Panc1 (cell line): ENCODE results near the gene UBA52. TPM values are rescaled to one million over a fixed set of nuclear protein-coding genes. Genes with fewer than 3 reads are reported as not detected.

Experiments
- ATAC-seq: fragments of 200-7000 bp; cut with Tn5 transposase; 2 replicates; pipeline ENCODE4 v1.9.1; 2020; ENCODE audit warnings: mild to moderate bottlenecking, moderate library complexity
- BruUV-seq: library from RNA; stranded (reverse); fragments of 400-500 nt; replicated peaks from 2 replicates; lab custom pipeline; 2021; lab: Mats Ljungman, UMichigan
- CTCF ChIA-PET: fragments of 300-600 bp; sonication (Branson Sonifier 250); formaldehyde crosslinking; loops from one replicate; lab custom pipeline; 2022; ENCODE audit warnings: antibody characterized with exemption; lab: Charles Lee
- POLR2A ChIA-PET: fragments of 300-600 bp; sonication (Branson Sonifier 250); formaldehyde crosslinking; loops from one replicate; lab custom pipeline; 2022; ENCODE audit warnings: antibody characterized with exemption; lab: Charles Lee
- DNase-seq: peaks from one replicate; pipeline ENCODE4 v3.0.0-alpha.2; 2010; ENCODE audit warnings: low read depth, low spot score
- H3K27ac ChIP-seq: 2 replicates; pipeline ENCODE4 v1.5.1; 2011; ENCODE audit warnings: mild to moderate bottlenecking, low read length, inconsistent platforms
- H3K27me3 ChIP-seq: fragments of 200-500 bp; sonication (Bioruptor generic); 2 replicates; pipeline ENCODE4 v1.6.0; 2014; ENCODE audit warnings: low read length, inconsistent platforms; ENCODE audit not compliant: control insufficient read depth, insufficient read depth
- H3K36me3 ChIP-seq: fragments of 200-500 bp; sonication (Bioruptor generic); 2 replicates; pipeline ENCODE4 v1.5.1; 2014; ENCODE audit warnings: inconsistent platforms, mild to moderate bottlenecking, low read length, moderate library complexity; ENCODE audit not compliant: control insufficient read depth, insufficient read depth
- H3K4me1 ChIP-seq: 2 replicates; pipeline ENCODE4 v1.5.1; 2011; ENCODE audit warnings: inconsistent platforms, mild to moderate bottlenecking, low read length, moderate library complexity; ENCODE audit not compliant: control insufficient read depth, insufficient read depth
- H3K4me3 ChIP-seq, 2 experiments: 2 replicates each; pipeline ENCODE4 v1.5.1; 2011 to 2012; ENCODE audit warnings: low read depth in 2 of 2, low read length in 2 of 2, mild to moderate bottlenecking in 2 of 2, inconsistent platforms in 1 of 2, moderate library complexity in 1 of 2
- H3K9me3 ChIP-seq: fragments of 200-500 bp; sonication (Bioruptor generic); 2 replicates; pipeline ENCODE4 v1.5.1; 2014; ENCODE audit warnings: low read depth, mild to moderate bottlenecking, inconsistent platforms, low read length, moderate library complexity; ENCODE audit not compliant: control insufficient read depth, insufficient read depth
- CTCF ChIP-seq: fragments of 450-650 bp; IDR thresholded peaks from 2 replicates; pipeline ENCODE4 v1.5.1; 2017; ENCODE audit warnings: mild to moderate bottlenecking
- POLR2AphosphoS5 ChIP-seq: IDR thresholded peaks from 2 replicates; pipeline ENCODE4 v1.6.1; 2012; ENCODE audit warnings: mild to moderate bottlenecking, low read depth, low read length, moderate library complexity
- SIN3A ChIP-seq: IDR thresholded peaks from 2 replicates; pipeline ENCODE4 v1.6.1; 2012; ENCODE audit warnings: low read depth, mild to moderate bottlenecking, low read length, moderate library complexity, borderline replicate concordance; ENCODE audit not compliant: insufficient read depth
- TCF7L2 ChIP-seq: IDR thresholded peaks from 2 replicates; pipeline ENCODE4 v1.6.1; 2011; ENCODE audit warnings: mild to moderate bottlenecking, low read depth, low read length, inconsistent platforms
- in situ Hi-C: cut with HindIII; loops from 2 replicates; pipeline ENCODE4 v1.10.0; 2016; ENCODE audit warnings: low sequenced_read_pairs, low pct_unique_long_range_greater_than_20kb
- intact Hi-C: fragments of 100-400 bp; cut with micrococcal nuclease; formaldehyde crosslinking; loops from one replicate; pipeline ENCODE4 v1.10.0; 2022; ENCODE audit not compliant: unreplicated experiment
- total RNA-seq: library from RNA; stranded (reverse); gene quantifications from one replicate; pipeline ENCODE4 v1.2.1, GENCODE V29; 2021; ENCODE audit not compliant: unreplicated experiment
- TF ChIP-seq, protein P1 (sequence below), 2 experiments: IDR thresholded peaks; 2 replicates each; pipeline ENCODE4 v1.6.1; 2011 to 2012; ENCODE audit warnings: low read depth in 2 of 2, control low read depth in 1 of 2, low read length in 1 of 2, mild to moderate bottlenecking in 1 of 2, moderate library complexity in 1 of 2; ENCODE audit not compliant: insufficient read depth in 1 of 2

Gene UBA52
- total RNA-seq, 1 experiment from 2014 or later = 907 TPM

GRCh38 chr19:18568367-18568766 lies 3.3 kb upstream of the UBA52 start:
- H3K27me3 ChIP-seq = no peaks in the 10 kb centered on the region
- intact Hi-C loops (no loop called here), in situ Hi-C loops (no loop called here)
- no peak overlapping the region for H3K27ac ChIP-seq
- CTCF ChIA-PET = no interaction called here
- DNase-seq (no peak), ATAC-seq (no peak)
- TF ChIP-seq CTCF (no peak), TCF7L2 (no peak), SIN3A (no peak), POLR2AphosphoS5 (no peak)
- TF ChIP-seq, protein P1, sequence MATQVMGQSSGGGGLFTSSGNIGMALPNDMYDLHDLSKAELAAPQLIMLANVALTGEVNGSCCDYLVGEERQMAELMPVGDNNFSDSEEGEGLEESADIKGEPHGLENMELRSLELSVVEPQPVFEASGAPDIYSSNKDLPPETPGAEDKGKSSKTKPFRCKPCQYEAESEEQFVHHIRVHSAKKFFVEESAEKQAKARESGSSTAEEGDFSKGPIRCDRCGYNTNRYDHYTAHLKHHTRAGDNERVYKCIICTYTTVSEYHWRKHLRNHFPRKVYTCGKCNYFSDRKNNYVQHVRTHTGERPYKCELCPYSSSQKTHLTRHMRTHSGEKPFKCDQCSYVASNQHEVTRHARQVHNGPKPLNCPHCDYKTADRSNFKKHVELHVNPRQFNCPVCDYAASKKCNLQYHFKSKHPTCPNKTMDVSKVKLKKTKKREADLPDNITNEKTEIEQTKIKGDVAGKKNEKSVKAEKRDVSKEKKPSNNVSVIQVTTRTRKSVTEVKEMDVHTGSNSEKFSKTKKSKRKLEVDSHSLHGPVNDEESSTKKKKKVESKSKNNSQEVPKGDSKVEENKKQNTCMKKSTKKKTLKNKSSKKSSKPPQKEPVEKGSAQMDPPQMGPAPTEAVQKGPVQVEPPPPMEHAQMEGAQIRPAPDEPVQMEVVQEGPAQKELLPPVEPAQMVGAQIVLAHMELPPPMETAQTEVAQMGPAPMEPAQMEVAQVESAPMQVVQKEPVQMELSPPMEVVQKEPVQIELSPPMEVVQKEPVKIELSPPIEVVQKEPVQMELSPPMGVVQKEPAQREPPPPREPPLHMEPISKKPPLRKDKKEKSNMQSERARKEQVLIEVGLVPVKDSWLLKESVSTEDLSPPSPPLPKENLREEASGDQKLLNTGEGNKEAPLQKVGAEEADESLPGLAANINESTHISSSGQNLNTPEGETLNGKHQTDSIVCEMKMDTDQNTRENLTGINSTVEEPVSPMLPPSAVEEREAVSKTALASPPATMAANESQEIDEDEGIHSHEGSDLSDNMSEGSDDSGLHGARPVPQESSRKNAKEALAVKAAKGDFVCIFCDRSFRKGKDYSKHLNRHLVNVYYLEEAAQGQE (IDR thresholded peaks at IDR 0.05; ENCODE audit: insufficient read depth in 1 of 2, low read depth in 2 of 2, low read length in 1 of 2) = no peak
- no peak overlapping the region for H3K4me3 ChIP-seq
- peaks cover 3% of the 10 kb centered on the region for H3K4me1 ChIP-seq
- no TSS peak for BruUV-seq
- H3K9me3 ChIP-seq = no peaks in the 10 kb centered on the region
- POLR2A ChIA-PET = interaction anchor here (0.6 kb wide), 1 partner anchor 98 kb away, joined by 9 read pairs; no protein-coding TSS in a partner anchor
- H3K36me3 ChIP-seq = no peaks in the 10 kb centered on the region; the same call in 1 of the 2 replicates

- Histone ChIP-seq H3K9me3 (no peaks in the 10 kb centered on the region), H3K27ac (no peak overlapping the region), H3K36me3 (no peaks in the 10 kb centered on the region), H3K4me1 (peaks cover 7% of the 10 kb centered on the region), H3K27me3 (no peaks in the 10 kb centered on the region), H3K4me3 (no peak overlapping the region)
- ATAC-seq (no peak), DNase-seq (no peak)
- ChIA-PET POLR2A (no interaction called here), CTCF (interaction anchor here (0.6 kb wide), 1 partner anchor 49 kb away, joined by 3 read pairs; no protein-coding TSS in a partner anchor)
- no TSS peak for BruUV-seq
- TF ChIP-seq SIN3A (no peak), CTCF (no peak), POLR2AphosphoS5 (no peak), TCF7L2 (no peak)
- TF ChIP-seq, protein P1 (IDR thresholded peaks at IDR 0.05; ENCODE audit: insufficient read depth in 1 of 2, low read depth in 2 of 2, low read length in 1 of 2) = no peak
- in situ Hi-C loops = no loop called here
- intact Hi-C loops = no loop called here
These were observed 3.1 kb downstream of the UBA52 start for GRCh38 chr19:18574691-18575291.
